ENCODE measurements around the gene LHFPL6.

DNA sequence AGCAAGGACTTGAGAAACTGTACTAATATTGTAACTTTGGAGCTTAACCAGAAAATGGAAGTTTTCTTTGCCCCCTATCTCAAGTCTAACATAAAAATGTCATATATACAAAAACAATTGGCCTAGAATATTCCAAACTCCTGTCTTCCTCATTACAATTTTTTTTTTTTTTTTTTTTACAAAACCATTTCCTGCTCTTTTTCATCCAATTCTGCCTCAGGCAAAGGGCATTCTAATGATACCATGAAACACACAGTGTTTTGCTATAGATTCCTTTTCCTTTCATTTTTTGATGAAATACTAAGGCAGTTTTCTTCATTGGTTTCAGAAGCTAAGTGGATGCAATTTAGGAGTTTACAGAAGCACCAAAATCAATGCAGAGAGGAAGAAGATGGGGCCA is 119.7 kb downstream of the LHFPL6 start:
- TF ChIP-seq, protein P1, sequence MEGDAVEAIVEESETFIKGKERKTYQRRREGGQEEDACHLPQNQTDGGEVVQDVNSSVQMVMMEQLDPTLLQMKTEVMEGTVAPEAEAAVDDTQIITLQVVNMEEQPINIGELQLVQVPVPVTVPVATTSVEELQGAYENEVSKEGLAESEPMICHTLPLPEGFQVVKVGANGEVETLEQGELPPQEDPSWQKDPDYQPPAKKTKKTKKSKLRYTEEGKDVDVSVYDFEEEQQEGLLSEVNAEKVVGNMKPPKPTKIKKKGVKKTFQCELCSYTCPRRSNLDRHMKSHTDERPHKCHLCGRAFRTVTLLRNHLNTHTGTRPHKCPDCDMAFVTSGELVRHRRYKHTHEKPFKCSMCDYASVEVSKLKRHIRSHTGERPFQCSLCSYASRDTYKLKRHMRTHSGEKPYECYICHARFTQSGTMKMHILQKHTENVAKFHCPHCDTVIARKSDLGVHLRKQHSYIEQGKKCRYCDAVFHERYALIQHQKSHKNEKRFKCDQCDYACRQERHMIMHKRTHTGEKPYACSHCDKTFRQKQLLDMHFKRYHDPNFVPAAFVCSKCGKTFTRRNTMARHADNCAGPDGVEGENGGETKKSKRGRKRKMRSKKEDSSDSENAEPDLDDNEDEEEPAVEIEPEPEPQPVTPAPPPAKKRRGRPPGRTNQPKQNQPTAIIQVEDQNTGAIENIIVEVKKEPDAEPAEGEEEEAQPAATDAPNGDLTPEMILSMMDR (IDR thresholded peaks at IDR 0.05) = no peak
- TF ChIP-seq, protein P2, sequence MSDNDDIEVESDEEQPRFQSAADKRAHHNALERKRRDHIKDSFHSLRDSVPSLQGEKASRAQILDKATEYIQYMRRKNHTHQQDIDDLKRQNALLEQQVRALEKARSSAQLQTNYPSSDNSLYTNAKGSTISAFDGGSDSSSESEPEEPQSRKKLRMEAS (IDR thresholded peaks at IDR 0.05) = no peak
- TF ChIP-seq RAD21 (conservative IDR thresholded peaks at IDR 0.05 in 1 of 2, IDR thresholded peaks at IDR 0.05 in 1 of 2) (no peak), NFE2L2 (conservative IDR thresholded peaks at IDR 0.05; ENCODE audit: low read length) (no peak), CHD2 (IDR thresholded peaks at IDR 0.05; ENCODE audit: low read length, partially characterized antibody) (no peak), MAFK (IDR thresholded peaks at IDR 0.05; ENCODE audit: partially characterized antibody) (no peak), REST (IDR thresholded peaks at IDR 0.05) (no peak)
